PC-3 (cell line): ENCODE results near the gene C3orf70. TPM values are rescaled to one million over a fixed set of nuclear protein-coding genes. Genes with fewer than 3 reads are reported as not detected.

Source experiments
- ATAC-seq: fragments of 200-7000 bp; cut with Tn5 transposase; 2 replicates; pipeline ENCODE4 v1.9.1; 2020; ENCODE audit warnings: mild to moderate bottlenecking, moderate library complexity
- Bru-seq: library from RNA; stranded (reverse); fragments of 400-500 nt; gene quantifications from one replicate; lab custom pipeline; 2021; lab: Mats Ljungman, UMichigan
- BruChase-seq, 2 experiments: library from RNA; stranded (reverse); fragments of 400-500 nt; gene quantifications; one replicate each; lab custom pipeline; 2021; lab: Mats Ljungman, UMichigan
- BruUV-seq: library from RNA; stranded (reverse); fragments of 400-500 nt; replicated peaks from 2 replicates; lab custom pipeline; 2021; lab: Mats Ljungman, UMichigan
- CTCF ChIA-PET: fragments of 300-600 bp; sonication (Branson Sonifier 250); formaldehyde crosslinking; loops from one replicate; lab custom pipeline; 2022; ENCODE audit warnings: antibody characterized with exemption; lab: Charles Lee
- POLR2A ChIA-PET: fragments of 300-600 bp; sonication (Branson Sonifier 250); formaldehyde crosslinking; loops from one replicate; lab custom pipeline; 2022; ENCODE audit warnings: antibody characterized with exemption; ENCODE audit not compliant: unreplicated experiment; lab: Charles Lee
- DNase-seq: peaks from one replicate; pipeline ENCODE4 v3.0.0-alpha.2; 2015
- H2AFZ ChIP-seq: fragments of 300-600 bp; sonication (generic); 2 replicates; pipeline ENCODE4 v1.6.0; 2016; ENCODE audit warnings: antibody characterized with exemption, low read length
- H3F3A ChIP-seq: fragments of 300-600 bp; sonication (generic); one replicate; pipeline ENCODE4 v1.6.0; 2017; ENCODE audit warnings: antibody characterized with exemption, low read length, control low read depth, mild to moderate bottlenecking; ENCODE audit not compliant: unreplicated experiment
- H3K27ac ChIP-seq: fragments of 300-600 bp; sonication (generic); 2 replicates; pipeline ENCODE4 v1.5.1; 2016; ENCODE audit warnings: mild to moderate bottlenecking, low read length
- H3K27me3 ChIP-seq: fragments of 300-600 bp; sonication (generic); 2 replicates; pipeline ENCODE4 v1.6.1; 2016; ENCODE audit warnings: low read length, mixed read lengths
- H3K36me3 ChIP-seq: fragments of 300-600 bp; sonication (generic); 2 replicates; pipeline ENCODE4 v1.6.1; 2016; ENCODE audit warnings: low read depth, mixed run types, low read length, mixed read lengths
- H3K4me1 ChIP-seq: fragments of 300-600 bp; sonication (generic); 2 replicates; pipeline ENCODE4 v1.5.1; 2016; ENCODE audit warnings: low read length; ENCODE audit not compliant: insufficient read depth
- H3K4me2 ChIP-seq: fragments of 300-600 bp; sonication (generic); 2 replicates; pipeline ENCODE4 v1.6.0; 2016; ENCODE audit warnings: low read length
- H3K4me3 ChIP-seq: fragments of 300-600 bp; sonication (generic); 2 replicates; pipeline ENCODE4 v1.5.1; 2016; ENCODE audit warnings: mild to moderate bottlenecking, low read length, mixed read lengths
- H3K79me2 ChIP-seq: fragments of 300-600 bp; sonication (generic); 2 replicates; pipeline ENCODE4 v1.6.1; 2017; ENCODE audit warnings: low read length, mixed read lengths
- H3K9ac ChIP-seq: fragments of 300-600 bp; sonication (generic); 2 replicates; pipeline ENCODE4 v1.6.0; 2016; ENCODE audit warnings: mild to moderate bottlenecking, low read length
- H3K9me2 ChIP-seq: fragments of 300-600 bp; sonication (generic); replicated peaks from 2 replicates; pipeline ENCODE4 v1.6.1; 2016; ENCODE audit warnings: mixed run types, low read length, mixed read lengths
- H3K9me3 ChIP-seq: fragments of 300-600 bp; sonication (generic); 2 replicates; pipeline ENCODE4 v1.6.1; 2016; ENCODE audit warnings: low read length, mixed read lengths
- H4K20me1 ChIP-seq: fragments of 300-600 bp; sonication (generic); 2 replicates; pipeline ENCODE4 v1.6.1; 2016; ENCODE audit warnings: low read length, mixed read lengths
- CTCF ChIP-seq: fragments of 300-600 bp; sonication (generic); conservative IDR thresholded peaks from 2 replicates; pipeline ENCODE4 v1.5.1; 2017; ENCODE audit warnings: antibody characterized with exemption, low read depth, mild to moderate bottlenecking, low read length
- EZH2 ChIP-seq: fragments of 300-600 bp; sonication (generic); IDR thresholded peaks from one replicate; pipeline ENCODE4 v1.6.1; 2017; ENCODE audit warnings: antibody characterized with exemption, mild to moderate bottlenecking, low read length; ENCODE audit not compliant: unreplicated experiment
- EZH2phosphoT487 ChIP-seq: fragments of 300-600 bp; sonication (generic); IDR thresholded peaks from 2 replicates; pipeline ENCODE4 v1.6.1; 2018; ENCODE audit warnings: mild to moderate bottlenecking, antibody characterized with exemption, low read length, borderline replicate concordance
- intact Hi-C: fragments of 100-400 bp; cut with micrococcal nuclease; formaldehyde crosslinking; loops from 2 replicates; pipeline ENCODE4 v1.9.0; 2023
- long read RNA-seq: library from polyadenylated mRNA; unstranded; transcript quantifications from one replicate; pipeline ENCODE4 v2.0.0, GENCODE V29; 2021; ENCODE audit not compliant: unreplicated experiment
- total RNA-seq: library from RNA; depleted of rRNA; stranded (reverse); fragments of >200 nt; gene quantifications from 2 replicates; pipeline ENCODE4 v1.2.3, GENCODE V29; 2014; rRNA removed

The C3orf70 gene
- total RNA-seq (not detected in 2 replicates), Bru-seq, nascent RNA (percentile 5 among the genes with signal in this experiment), BruChase-seq, experiment 1, labeled RNA remaining after a 6-hour chase (percentile 1 among the genes with signal in this experiment), BruChase-seq, experiment 2, labeled RNA remaining after a 2-hour chase (percentile 5 among the genes with signal in this experiment)
- long read RNA-seq, result 0 reads

- Histone ChIP-seq H3K4me1 (no peaks in the 10 kb centered on the region), H3F3A (no peaks in the 10 kb centered on the region), H3K36me3 (no peaks in the 10 kb centered on the region), H4K20me1 (no peaks in the 10 kb centered on the region), H3K27me3 (peaks cover 93% of the 10 kb centered on the region), H3K9ac (no peak within 1 kb of the TSS), H3K9me3 (no peaks in the 10 kb centered on the region), H3K4me3 (peak within 1 kb of the TSS; percentile 56), H2AFZ (peak within 1 kb of the TSS; percentile 82), H3K9me2 (no peaks in the 10 kb centered on the region), H3K4me2 (peak within 1 kb of the TSS; percentile 83), H3K79me2 (no peaks in the 10 kb centered on the region), H3K27ac (no peak within 1 kb of the TSS)
- peak; percentile 99 for TF ChIP-seq EZH2
- TF ChIP-seq CTCF, result no peak
- TF ChIP-seq EZH2phosphoT487, result peak; percentile 74; the same call in 1 of the 2 replicates
- DNase-seq (peak; percentile 15), ATAC-seq (peak; percentile 57)
- CTCF ChIA-PET, result no interaction called here
- intact Hi-C loops, result no loop called here
- POLR2A ChIA-PET, result no interaction called here
- BruUV-seq, result no TSS peak
These were observed at the start of gene C3orf70 for GRCh38 chr3:185152410-185153170. Gene C3orf70 (minus strand): TSS chr3:185153060. CDS start chr3:185152823, 237 bp downstream.

GRCh38 chr3:185200639-185201038, 47.8 kb upstream of the C3orf70 start:
- H3K27ac ChIP-seq, result no peak overlapping the region
- ChIA-PET CTCF (no interaction called here), POLR2A (no interaction called here)
- ATAC-seq (no peak), DNase-seq (peak; percentile 35)
- H3K4me3 ChIP-seq, result no peak overlapping the region
- no peaks in the 10 kb centered on the region for H3K9me3 ChIP-seq
- H3K79me2 ChIP-seq, result no peaks in the 10 kb centered on the region
- no peak overlapping the region for H3K9ac ChIP-seq
- BruUV-seq, result no TSS peak
- no peak overlapping the region for H2AFZ ChIP-seq
- H3K4me2 ChIP-seq, result no peak overlapping the region
- H3K27me3 ChIP-seq, result no peaks in the 10 kb centered on the region
- no peaks in the 10 kb centered on the region for H4K20me1 ChIP-seq
- H3F3A ChIP-seq, result no peaks in the 10 kb centered on the region
- TF ChIP-seq CTCF (no peak), EZH2phosphoT487 (no peak)
- H3K36me3 ChIP-seq, result no peaks in the 10 kb centered on the region
- H3K9me2 ChIP-seq, result no peaks in the 10 kb centered on the region
- intact Hi-C loops, result no loop called here
- peaks cover 3% of the 10 kb centered on the region for H3K4me1 ChIP-seq

GRCh38 chr3:185199671-185200070, 46.8 kb upstream of the C3orf70 start:
- H4K20me1 ChIP-seq, result no peaks in the 10 kb centered on the region

More at GRCh38 chr3:185199671-185200070, 46.8 kb upstream of the C3orf70 start:
- Histone ChIP-seq H3K9ac (no peak overlapping the region), H3K27ac (no peak overlapping the region), H3K27me3 (no peaks in the 10 kb centered on the region), H3K4me2 (no peak overlapping the region), H3K9me3 (no peaks in the 10 kb centered on the region), H3K79me2 (no peaks in the 10 kb centered on the region), H3K36me3 (no peaks in the 10 kb centered on the region), H3K9me2 (no peaks in the 10 kb centered on the region), H3K4me1 (no peaks in the 10 kb centered on the region), H2AFZ (no peak overlapping the region), H3F3A (no peaks in the 10 kb centered on the region), H3K4me3 (no peak overlapping the region)
- 0 out of 2 replicates have a peak, but pooled peaks have one; percentile 19 for TF ChIP-seq CTCF
- TF ChIP-seq EZH2, result no peak
- BruUV-seq, result no TSS peak
- intact Hi-C loops, result no loop called here
- ChIA-PET POLR2A (no interaction called here), CTCF (no interaction called here)
- DNase-seq, result no peak
- ATAC-seq, result no peak
